Measurements from ENCODE around the gene NACC2.

Gene NACC2

DNA sequence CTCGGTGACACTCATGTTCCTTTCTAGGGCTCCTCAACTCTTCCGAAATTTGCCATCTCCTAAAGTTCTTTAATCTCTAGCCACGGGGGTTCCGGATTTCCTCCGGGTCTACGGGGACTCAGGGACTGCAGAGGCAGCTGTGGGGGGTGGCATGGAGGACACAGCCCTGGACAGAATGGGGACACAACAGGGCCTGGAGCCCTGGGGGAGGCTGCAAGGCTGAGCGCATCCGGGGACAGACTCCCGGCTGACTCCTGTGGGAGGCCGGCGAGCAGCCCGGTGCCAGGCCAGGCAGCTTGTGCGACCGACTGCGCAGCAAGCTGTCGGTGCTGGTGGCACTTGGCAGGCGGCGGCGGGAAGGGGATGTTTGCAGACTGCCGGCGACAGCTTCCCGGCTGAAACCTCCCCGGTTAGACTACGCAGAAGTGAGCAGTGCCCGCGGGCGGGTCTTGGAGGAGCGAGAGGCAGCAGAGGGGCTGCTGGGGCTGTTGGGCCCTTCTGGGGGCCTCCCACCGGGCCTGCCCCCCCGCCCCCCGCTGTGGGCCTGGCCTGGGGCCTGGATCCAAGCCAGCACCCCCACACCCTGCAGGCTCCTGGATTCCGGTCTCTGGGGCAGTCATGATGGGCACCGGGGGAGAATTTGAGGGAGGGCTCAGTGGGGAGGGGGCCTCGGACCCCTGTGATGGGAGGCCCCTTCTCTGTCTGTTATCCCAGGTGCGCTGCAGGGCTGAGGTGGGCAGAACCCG, 105.2 kb downstream of the NACC2 start:
- DNase-seq: peak; percentile 1

- no peak for DNase-seq
Measured at GRCh38 chr9:135989157-135989556, 105.9 kb downstream of the NACC2 start.

DNA sequence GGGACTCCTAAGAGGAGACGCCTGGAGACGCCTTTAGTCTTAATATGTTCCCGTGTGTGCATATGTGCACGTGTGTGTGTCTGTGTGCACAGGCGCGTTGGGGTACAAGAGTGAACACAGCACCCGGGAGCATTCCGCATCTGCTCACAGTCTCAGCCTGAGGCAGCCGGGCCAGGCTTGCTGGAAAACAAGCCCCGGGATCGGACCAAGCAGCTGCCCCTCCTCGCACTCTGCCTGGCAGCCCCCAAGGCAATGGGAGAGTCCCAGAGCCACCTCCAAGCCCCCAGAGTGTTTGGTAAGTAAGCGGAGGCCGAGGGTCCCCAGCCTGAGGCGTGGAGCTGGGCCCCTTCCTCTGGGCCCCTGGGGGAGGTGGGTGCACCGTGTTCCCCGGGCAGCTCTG, 106.6 kb downstream of the NACC2 start:
- no peak for DNase-seq

- DNase-seq: no peak
Measured at GRCh38 chr9:135987838-135988404, 107.2 kb downstream of the NACC2 start.

GRCh38 chr9:135986605-135987004, 108.5 kb downstream of the NACC2 start:
- DNase-seq: no peak

GRCh38 chr9:135985889-135986288, 109.2 kb downstream of the NACC2 start:
- DNase-seq: no peak

DNA sequence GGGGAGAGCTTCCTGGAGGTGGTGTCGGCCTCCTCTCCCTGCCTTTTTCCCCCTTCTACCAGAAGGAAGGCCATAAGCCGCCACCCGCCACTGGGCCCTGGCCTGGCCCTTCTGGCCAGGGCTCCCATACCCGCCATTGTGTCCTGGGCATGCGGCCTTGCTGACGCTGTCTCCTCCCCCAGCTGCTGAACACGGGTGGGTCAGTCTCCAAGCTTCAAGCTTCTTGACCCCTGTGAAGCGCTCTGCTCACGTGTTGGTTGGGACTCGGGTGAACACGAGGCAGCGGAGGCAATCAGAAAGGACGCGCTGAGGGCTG, 109.7 kb downstream of the NACC2 start:
- DNase-seq: no peak

DNA sequence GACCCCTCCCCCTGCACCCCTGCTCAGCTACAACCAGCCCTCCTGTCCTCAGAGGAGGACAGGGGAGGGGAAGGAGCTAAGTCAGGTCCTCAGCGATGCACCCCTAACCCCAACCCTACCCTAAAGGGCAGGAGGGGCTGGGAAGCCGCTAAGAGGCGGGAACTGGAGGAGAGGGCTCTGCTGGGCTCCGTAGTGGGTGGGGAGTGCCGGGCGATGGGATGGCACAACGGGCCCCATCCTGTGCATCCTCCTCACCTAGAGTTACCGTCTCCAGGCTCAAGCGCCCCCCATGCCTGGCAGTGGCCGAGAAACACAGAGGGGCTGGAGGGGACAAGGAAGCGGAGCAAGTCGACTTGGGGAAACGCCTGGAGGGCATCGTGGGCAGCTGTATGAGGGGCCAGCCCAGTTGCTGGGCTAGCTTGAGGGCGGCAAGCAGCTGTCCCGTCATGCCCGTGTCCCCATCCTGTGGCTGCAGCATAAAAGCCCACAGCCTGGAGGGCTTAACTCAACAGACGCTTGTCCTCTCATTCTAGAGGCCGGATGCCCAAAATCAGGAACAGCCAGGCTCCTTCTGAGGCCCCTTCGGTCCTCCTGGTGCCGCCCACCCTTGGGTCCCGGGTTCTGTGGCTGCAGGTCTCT, 110.9 kb downstream of the NACC2 start:
- DNase-seq: no peak

DNA sequence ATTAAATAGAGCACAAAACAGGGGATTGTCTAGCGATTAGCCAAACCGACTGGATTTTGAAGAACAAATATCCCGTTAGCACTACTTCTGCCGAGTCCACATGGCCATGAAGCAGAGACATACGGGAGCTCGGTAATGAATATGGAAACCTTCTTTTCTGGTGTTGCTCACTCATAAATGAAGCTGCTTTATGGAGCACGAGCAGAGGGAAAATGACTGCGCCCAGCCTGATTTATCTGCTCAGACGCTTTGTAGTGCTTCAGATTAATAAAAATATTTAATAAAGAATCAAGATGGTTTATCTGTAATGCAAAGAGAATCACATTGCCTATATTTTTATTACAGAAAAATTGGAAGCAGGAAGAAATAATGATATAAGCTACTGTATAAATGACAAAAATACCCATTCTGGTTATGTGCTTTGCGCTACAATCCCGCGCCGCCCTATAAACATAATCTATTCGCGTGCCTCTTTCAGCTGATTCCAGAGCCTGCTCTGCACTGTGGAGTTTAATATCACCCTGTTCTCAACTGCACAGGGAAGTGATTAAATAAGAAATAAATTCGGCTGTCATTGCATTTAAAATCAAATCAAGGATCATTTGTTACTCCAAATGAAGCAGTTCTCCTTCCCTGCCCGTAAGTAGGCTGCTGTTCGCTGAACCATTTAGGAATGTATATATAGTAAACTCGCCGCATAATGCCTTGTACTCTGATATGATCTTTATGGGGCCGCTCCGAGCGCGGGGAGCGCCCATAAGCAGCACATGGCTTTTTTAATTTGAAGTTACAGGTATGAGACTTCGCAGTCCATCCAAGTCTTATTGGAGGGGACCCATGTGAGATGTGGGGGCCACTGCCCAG, 111.6 kb downstream of the NACC2 start:
- DNase-seq: no peak

- DNase-seq: no peak
Measured at GRCh38 chr9:135982499-135983207, 112.4 kb downstream of the NACC2 start.

- no peak for DNase-seq
Measured at GRCh38 chr9:135980926-135981630, 114.0 kb downstream of the NACC2 start.

DNA sequence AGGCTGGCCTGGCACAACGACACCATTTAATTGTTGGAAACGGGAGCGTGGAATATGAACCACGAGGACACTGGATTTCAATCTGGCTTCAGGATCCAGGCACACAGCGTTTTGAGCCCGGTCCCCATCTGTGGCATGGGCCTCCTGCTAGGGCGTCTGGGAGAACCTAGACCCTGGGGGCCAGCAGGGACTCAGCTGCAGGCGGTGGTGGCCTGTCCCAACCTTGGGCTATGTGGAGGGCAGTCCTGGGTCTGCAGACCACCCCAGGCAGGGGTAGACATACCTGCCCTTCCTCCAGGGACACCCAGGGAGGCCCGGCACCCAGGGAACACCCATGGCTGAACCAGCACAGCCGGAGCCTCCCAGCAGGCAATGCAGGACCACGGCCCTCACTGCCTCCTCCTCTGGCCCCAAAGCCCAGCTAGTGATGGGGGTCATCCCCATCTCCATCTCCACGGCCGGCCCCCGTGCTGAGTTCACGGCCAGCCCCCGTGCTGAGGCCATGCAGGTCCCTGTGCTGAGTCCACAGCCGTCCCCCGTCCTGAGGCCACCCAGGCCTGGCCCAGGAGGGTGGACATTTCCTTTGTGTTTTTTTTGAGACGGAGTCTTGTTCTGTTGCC, 115.4 kb downstream of the NACC2 start:
- no peak for DNase-seq

DNA sequence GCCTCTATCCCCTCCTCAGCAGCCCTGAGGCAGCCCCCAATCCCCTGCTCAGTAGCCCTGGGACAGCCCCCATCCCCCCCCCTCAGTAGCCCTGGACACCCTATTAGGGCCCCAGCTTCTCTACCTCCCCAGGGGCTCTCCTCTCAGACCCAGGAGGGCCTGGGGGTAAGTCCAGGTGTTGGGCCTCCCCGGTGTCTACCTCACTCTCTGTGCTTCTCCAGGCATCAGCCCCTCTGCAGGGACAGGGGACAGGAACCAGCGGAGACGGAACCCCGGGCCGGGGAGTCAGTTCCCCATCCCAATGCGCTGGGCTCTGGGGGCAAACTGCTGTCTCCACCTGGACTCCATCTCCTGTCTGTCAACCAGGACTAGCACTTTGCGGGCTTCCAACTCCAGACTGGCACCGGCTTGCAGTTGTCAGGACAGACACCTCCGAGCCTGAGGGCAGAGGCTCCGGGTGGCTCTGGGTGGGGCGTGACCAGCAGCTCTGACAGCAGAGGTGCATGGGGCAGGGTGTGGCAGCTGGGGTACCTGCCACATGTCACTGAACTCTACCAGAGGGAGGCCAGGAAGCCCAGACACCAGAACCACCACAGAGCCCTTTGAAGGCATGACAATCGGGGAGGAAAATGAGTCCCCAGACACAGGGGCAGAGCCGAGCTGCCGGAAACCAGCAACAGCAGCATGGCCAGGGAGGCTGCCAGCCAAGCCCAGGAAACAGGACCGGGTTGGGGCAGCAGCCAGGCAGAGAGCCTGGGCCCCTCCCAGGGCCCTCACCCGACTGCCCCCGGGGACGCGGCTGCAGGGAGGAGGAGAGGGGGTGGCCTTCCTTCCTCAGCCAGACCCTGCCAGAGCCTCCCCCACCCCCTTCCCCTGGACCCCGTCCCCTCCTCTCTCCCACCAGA, 116.2 kb downstream of the NACC2 start:
- DNase-seq: no peak

- DNase-seq: no peak
Measured at GRCh38 chr9:135976944-135977343, 118.1 kb downstream of the NACC2 start.

GRCh38 chr9:135976531-135976930, 118.6 kb downstream of the NACC2 start:
- no peak for DNase-seq

DNA sequence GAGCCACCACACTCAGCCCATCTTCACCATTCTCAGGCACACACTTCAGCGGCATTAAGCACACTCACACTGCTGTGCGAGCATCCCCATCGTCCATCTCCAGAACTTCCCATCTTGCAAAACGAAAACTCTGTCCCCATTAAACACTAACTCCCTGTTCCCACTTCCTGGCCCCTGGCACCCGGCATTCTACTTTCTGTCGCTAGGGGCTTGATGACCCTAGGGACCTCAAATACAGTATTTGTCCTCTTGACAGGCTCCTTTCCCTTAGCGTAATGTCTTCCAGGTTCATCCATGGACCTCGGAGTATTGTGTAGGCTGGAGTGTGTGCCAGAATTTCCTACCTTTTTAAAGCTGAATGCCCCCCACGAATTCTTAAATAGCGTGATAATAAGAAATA, 119.3 kb downstream of the NACC2 start:
- no peak for DNase-seq

GRCh38 chr9:135974220-135974573, 120.9 kb downstream of the NACC2 start:
- DNase-seq: no peak

DNA sequence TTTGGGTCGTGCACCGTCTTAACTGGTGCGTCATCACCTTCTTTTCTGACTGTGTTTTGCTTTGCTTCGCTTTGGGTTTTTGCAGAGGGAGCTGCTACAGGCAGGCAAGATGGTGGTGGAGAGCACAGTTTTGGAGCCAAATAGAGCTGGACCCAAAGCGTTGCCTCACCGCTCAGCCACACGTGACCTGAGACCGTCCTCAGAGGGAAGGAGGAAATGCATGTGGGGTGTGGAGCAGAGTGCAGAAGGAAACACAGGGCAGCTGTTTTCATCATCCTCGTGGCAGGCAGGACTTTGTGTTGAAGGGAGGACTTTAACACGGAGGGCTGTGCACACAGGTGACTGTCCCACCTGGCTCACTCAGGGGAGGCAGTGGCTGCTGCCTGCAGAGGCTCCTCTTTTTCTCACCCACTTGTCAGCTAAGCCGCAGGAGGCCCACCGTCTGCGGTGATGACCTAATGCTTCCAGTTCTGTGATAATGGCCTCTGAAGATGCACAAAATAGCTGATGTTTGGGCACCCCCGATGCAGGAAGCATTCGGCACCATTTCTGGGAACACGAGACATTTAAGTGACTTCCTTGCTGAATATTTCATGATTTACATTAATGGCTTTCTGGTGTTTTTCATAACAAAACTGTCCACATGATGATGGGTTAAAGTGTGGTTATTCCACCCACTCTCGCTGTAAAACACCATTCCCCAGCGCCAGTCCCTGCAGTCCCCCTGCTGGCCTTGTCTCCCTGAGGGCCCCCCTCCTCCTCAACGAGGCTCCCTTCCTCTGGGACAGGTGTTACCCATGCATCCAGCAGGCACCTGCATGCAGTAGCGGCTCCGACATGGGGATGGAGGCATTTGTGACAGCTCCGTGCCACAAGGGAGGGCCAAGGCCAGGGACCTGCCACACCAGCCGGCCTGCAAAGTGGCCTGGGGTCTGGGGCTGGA, 121.5 kb downstream of the NACC2 start:
- no peak for DNase-seq

DNA sequence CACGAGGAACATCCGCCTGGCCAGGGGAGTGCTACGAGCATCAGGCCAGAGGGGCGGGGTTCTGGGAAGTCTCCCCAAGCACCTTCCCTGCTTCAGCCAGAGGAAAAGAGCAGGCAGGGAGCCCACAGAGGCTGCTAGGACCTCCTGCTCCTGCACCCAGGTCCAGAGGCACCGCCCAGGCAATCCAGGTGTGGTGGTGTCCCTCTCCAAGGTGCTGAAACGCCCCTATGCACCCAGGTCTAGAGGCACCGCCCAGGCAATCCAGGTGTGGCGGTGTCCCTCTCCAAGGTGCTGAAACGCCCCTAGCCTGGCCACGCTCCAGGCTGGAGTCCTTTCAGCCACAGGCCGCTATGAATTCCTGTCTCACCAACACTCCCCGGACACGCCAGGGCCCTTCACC, 123.2 kb downstream of the NACC2 start:
- peak; percentile 10 for DNase-seq

Data from NCI-H2029 treated with DMSO at 0.1 percent for 48 hours (cell line).